Measurements from ENCODE around the gene LRBA.

LRBA gene

GRCh38 chr4:150358691-150359090 is 656.4 kb downstream of the LRBA start:
- Histone ChIP-seq H2AK5ac (ENCODE audit: low read length, severe bottlenecking) (no peak overlapping the region), H3K4me1 (ENCODE audit: control insufficient read depth, insufficient read depth, low read depth, low read length) (no peaks in the 10 kb centered on the region), H3K4ac (ENCODE audit: low read depth in 1 of 2, low read length in 2 of 2) (no peak overlapping the region), H2BK15ac (ENCODE audit: low read depth, poor library complexity, severe bottlenecking) (no peak overlapping the region), H3K9ac (ENCODE audit: low read length) (no peak overlapping the region), H3K14ac (ENCODE audit: low read length in 2 of 2) (no peak overlapping the region), H3K36me3 (ENCODE audit: control insufficient read depth in 1 of 2, insufficient read depth in 2 of 2, low read depth in 1 of 2, low read length in 2 of 2) (peaks cover 0 to 4% of the 10 kb centered on the region in 2 experiments), H3K4me2 (ENCODE audit: low read length, poor library complexity, severe bottlenecking) (no peak overlapping the region), H3K79me1 (replicated peaks; ENCODE audit: low read length, poor library complexity, severe bottlenecking) (peaks cover 2% of the 10 kb centered on the region), H4K91ac (ENCODE audit: low read length) (no peak overlapping the region), H4K8ac (ENCODE audit: low read length) (no peak overlapping the region), H3K23ac (ENCODE audit: low read length in 2 of 2) (no peak overlapping the region), H2BK120ac (ENCODE audit: low read depth, low read length) (no peak overlapping the region), H3K9me3 (ENCODE audit: control insufficient read depth, low read length) (no peaks in the 10 kb centered on the region), H3K27ac (ENCODE audit: low read length, poor library complexity, severe bottlenecking) (no peak overlapping the region), H3K27me3 (ENCODE audit: control insufficient read depth in 1 of 2, insufficient read depth in 1 of 2, low read length in 2 of 2) (no peaks in the 10 kb centered on the region), H2BK12ac (ENCODE audit: low read length in 2 of 2) (no peak overlapping the region), H3K4me3 (ENCODE audit: insufficient read depth in 1 of 2, low read depth in 1 of 2, low read length in 2 of 2) (no peak overlapping the region), H2AFZ (ENCODE audit: low read depth, low read length) (no peak overlapping the region), H2BK5ac (ENCODE audit: low read depth, low read length, poor library complexity, severe bottlenecking) (no peak overlapping the region), H3K18ac (ENCODE audit: low read depth in 1 of 2, low read length in 2 of 2) (no peak overlapping the region)
- no peak for DNase-seq

DNA sequence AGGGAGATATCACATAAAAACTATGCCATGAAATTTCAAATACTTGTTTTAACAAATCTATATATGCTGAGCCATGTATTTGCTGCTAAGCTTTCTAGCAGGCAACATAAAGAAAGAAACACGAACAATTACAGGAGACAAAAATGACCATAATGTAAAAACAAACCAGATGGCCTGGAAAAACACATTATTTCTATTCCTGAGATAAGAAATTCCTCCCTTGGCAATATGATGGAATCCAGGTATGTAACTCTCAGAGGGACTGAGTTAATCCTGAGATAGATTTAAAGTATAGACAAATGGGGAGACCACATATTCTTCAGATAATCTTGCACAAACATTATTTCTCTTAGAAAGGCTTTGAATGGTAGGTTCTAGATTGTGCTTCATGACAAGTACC is 657.3 kb downstream of the LRBA start:
- Histone ChIP-seq H3K18ac (ENCODE audit: low read depth in 1 of 2, low read length in 2 of 2) (no peak overlapping the region), H3K79me1 (replicated peaks; ENCODE audit: low read length, poor library complexity, severe bottlenecking) (peaks cover under 1% of the 10 kb centered on the region)
- 86% methylated on average over 1 of the region's 1 CpG for WGBS

GRCh38 chr4:150355858-150356455 is 659.1 kb downstream of the LRBA start:
- H2AFZ ChIP-seq (ENCODE audit: low read depth, low read length) = no peak overlapping the region
- no peak for DNase-seq
- H3K9ac ChIP-seq (ENCODE audit: low read length) = no peak overlapping the region
- H3K27me3 ChIP-seq (ENCODE audit: control insufficient read depth in 1 of 2, insufficient read depth in 1 of 2, low read length in 2 of 2) = no peaks in the 10 kb centered on the region
- 63% methylated on average over 1 of the region's 3 CpGs for WGBS
- no peak overlapping the region for H3K4me3 ChIP-seq (ENCODE audit: insufficient read depth in 1 of 2, low read depth in 1 of 2, low read length in 2 of 2)
- H2BK120ac ChIP-seq (ENCODE audit: low read depth, low read length) = no peak overlapping the region
- H3K27ac ChIP-seq (ENCODE audit: low read length, poor library complexity, severe bottlenecking) = no peak overlapping the region
- no peaks in the 10 kb centered on the region for H3K4me1 ChIP-seq (ENCODE audit: control insufficient read depth, insufficient read depth, low read depth, low read length)
- no peaks in the 10 kb centered on the region for H3K79me1 ChIP-seq (replicated peaks; ENCODE audit: low read length, poor library complexity, severe bottlenecking)
- H3K14ac ChIP-seq (ENCODE audit: low read length in 2 of 2) = no peak overlapping the region
- H2BK15ac ChIP-seq (ENCODE audit: low read depth, poor library complexity, severe bottlenecking) = no peak overlapping the region
- no peak overlapping the region for H3K4me2 ChIP-seq (ENCODE audit: low read length, poor library complexity, severe bottlenecking)
- no peaks in the 10 kb centered on the region for H3K36me3 ChIP-seq (ENCODE audit: control insufficient read depth in 1 of 2, insufficient read depth in 2 of 2, low read depth in 1 of 2, low read length in 2 of 2)
- H2BK12ac ChIP-seq (ENCODE audit: low read length in 2 of 2) = no peak overlapping the region
- H3K9me3 ChIP-seq (ENCODE audit: control insufficient read depth, low read length) = no peaks in the 10 kb centered on the region
- H4K91ac ChIP-seq (ENCODE audit: low read length) = no peak overlapping the region
- no peak overlapping the region for H2AK5ac ChIP-seq (ENCODE audit: low read length, severe bottlenecking)
- H2BK5ac ChIP-seq (ENCODE audit: low read depth, low read length, poor library complexity, severe bottlenecking) = no peak overlapping the region
- H3K18ac ChIP-seq (ENCODE audit: low read depth in 1 of 2, low read length in 2 of 2) = no peak overlapping the region
- no peak overlapping the region for H3K4ac ChIP-seq (ENCODE audit: low read depth in 1 of 2, low read length in 2 of 2)
- no peak overlapping the region for H3K23ac ChIP-seq (ENCODE audit: low read length in 2 of 2)
- H4K8ac ChIP-seq (ENCODE audit: low read length) = no peak overlapping the region

More for the DNA sequence above, 657.3 kb downstream of the LRBA start:
- H3K14ac ChIP-seq (ENCODE audit: low read length in 2 of 2) = no peak overlapping the region
- H3K9me3 ChIP-seq (ENCODE audit: control insufficient read depth, low read length) = no peaks in the 10 kb centered on the region
- no peak overlapping the region for H2AFZ ChIP-seq (ENCODE audit: low read depth, low read length)
- H3K4me1 ChIP-seq (ENCODE audit: control insufficient read depth, insufficient read depth, low read depth, low read length) = no peaks in the 10 kb centered on the region
- no peak overlapping the region for H3K23ac ChIP-seq (ENCODE audit: low read length in 2 of 2)
- H3K9ac ChIP-seq (ENCODE audit: low read length) = no peak overlapping the region
- H3K27me3 ChIP-seq (ENCODE audit: control insufficient read depth in 1 of 2, insufficient read depth in 1 of 2, low read length in 2 of 2) = no peaks in the 10 kb centered on the region
- no peak overlapping the region for H3K4me3 ChIP-seq (ENCODE audit: insufficient read depth in 1 of 2, low read depth in 1 of 2, low read length in 2 of 2)
- no peak overlapping the region for H3K27ac ChIP-seq (ENCODE audit: low read length, poor library complexity, severe bottlenecking)
- H4K91ac ChIP-seq (ENCODE audit: low read length) = no peak overlapping the region
- peaks cover 0 to 3% of the 10 kb centered on the region in 2 experiments for H3K36me3 ChIP-seq (ENCODE audit: control insufficient read depth in 1 of 2, insufficient read depth in 2 of 2, low read depth in 1 of 2, low read length in 2 of 2)
- H2BK12ac ChIP-seq (ENCODE audit: low read length in 2 of 2) = no peak overlapping the region
- H3K4ac ChIP-seq (ENCODE audit: low read depth in 1 of 2, low read length in 2 of 2) = no peak overlapping the region
- H2BK5ac ChIP-seq (ENCODE audit: low read depth, low read length, poor library complexity, severe bottlenecking) = no peak overlapping the region
- no peak overlapping the region for H3K4me2 ChIP-seq (ENCODE audit: low read length, poor library complexity, severe bottlenecking)
- H2BK120ac ChIP-seq (ENCODE audit: low read depth, low read length) = no peak overlapping the region
- no peak overlapping the region for H4K8ac ChIP-seq (ENCODE audit: low read length)
- no peak overlapping the region for H2AK5ac ChIP-seq (ENCODE audit: low read length, severe bottlenecking)
- no peak for DNase-seq
- H2BK15ac ChIP-seq (ENCODE audit: low read depth, poor library complexity, severe bottlenecking) = no peak overlapping the region

DNA sequence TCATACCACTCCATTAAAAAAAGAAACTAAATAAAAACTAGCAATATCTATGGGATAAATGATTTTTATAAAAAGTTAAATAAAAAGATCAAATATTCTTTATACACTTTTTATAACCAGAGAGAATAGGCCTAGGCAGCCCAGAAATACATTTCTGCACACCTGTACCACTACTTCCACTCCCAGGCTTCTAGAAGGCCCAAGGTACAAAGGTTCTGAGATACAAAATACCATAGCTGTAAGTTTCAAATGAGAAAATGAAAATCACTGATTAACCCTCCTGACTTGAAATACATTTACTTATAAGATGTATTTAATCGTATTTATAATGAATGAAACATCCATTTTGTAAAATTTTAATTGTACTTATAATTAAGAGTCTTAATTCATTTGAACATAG is 659.7 kb downstream of the LRBA start:
- H3K27me3 ChIP-seq (ENCODE audit: control insufficient read depth in 1 of 2, insufficient read depth in 1 of 2, low read length in 2 of 2) = no peaks in the 10 kb centered on the region
- H2BK120ac ChIP-seq (ENCODE audit: low read depth, low read length) = no peak overlapping the region
- DNase-seq = no peak
- no peak overlapping the region for H2BK5ac ChIP-seq (ENCODE audit: low read depth, low read length, poor library complexity, severe bottlenecking)
- H4K91ac ChIP-seq (ENCODE audit: low read length) = no peak overlapping the region
- H3K27ac ChIP-seq (ENCODE audit: low read length, poor library complexity, severe bottlenecking) = no peak overlapping the region
- H3K4me2 ChIP-seq (ENCODE audit: low read length, poor library complexity, severe bottlenecking) = no peak overlapping the region
- H3K9me3 ChIP-seq (ENCODE audit: control insufficient read depth, low read length) = no peaks in the 10 kb centered on the region
- no peak overlapping the region for H4K8ac ChIP-seq (ENCODE audit: low read length)
- no peak overlapping the region for H3K4ac ChIP-seq (ENCODE audit: low read depth in 1 of 2, low read length in 2 of 2)
- H2AFZ ChIP-seq (ENCODE audit: low read depth, low read length) = no peak overlapping the region
- H2BK12ac ChIP-seq (ENCODE audit: low read length in 2 of 2) = no peak overlapping the region
- no peak overlapping the region for H3K18ac ChIP-seq (ENCODE audit: low read depth in 1 of 2, low read length in 2 of 2)
- no peaks in the 10 kb centered on the region for H3K4me1 ChIP-seq (ENCODE audit: control insufficient read depth, insufficient read depth, low read depth, low read length)
- H3K9ac ChIP-seq (ENCODE audit: low read length) = no peak overlapping the region
- no peaks in the 10 kb centered on the region for H3K36me3 ChIP-seq (ENCODE audit: control insufficient read depth in 1 of 2, insufficient read depth in 2 of 2, low read depth in 1 of 2, low read length in 2 of 2)
- no peaks in the 10 kb centered on the region for H3K79me1 ChIP-seq (replicated peaks; ENCODE audit: low read length, poor library complexity, severe bottlenecking)
- no peak overlapping the region for H3K4me3 ChIP-seq (ENCODE audit: insufficient read depth in 1 of 2, low read depth in 1 of 2, low read length in 2 of 2)
- H3K14ac ChIP-seq (ENCODE audit: low read length in 2 of 2) = no peak overlapping the region
- no peak overlapping the region for H3K23ac ChIP-seq (ENCODE audit: low read length in 2 of 2)
- WGBS = no CpG with 5 or more reads among the region's 1 CpG
- H2AK5ac ChIP-seq (ENCODE audit: low read length, severe bottlenecking) = no peak overlapping the region
- H2BK15ac ChIP-seq (ENCODE audit: low read depth, poor library complexity, severe bottlenecking) = no peak overlapping the region
